GM21619 (cell line): ENCODE results near the gene RBM20.

Experiments
- ATAC-seq: cut with Tn5 transposase; IDR thresholded peaks from one replicate; pipeline ENCODE4 v1.9.1; 2021; ENCODE audit not compliant: unreplicated experiment

Gene RBM20

DNA sequence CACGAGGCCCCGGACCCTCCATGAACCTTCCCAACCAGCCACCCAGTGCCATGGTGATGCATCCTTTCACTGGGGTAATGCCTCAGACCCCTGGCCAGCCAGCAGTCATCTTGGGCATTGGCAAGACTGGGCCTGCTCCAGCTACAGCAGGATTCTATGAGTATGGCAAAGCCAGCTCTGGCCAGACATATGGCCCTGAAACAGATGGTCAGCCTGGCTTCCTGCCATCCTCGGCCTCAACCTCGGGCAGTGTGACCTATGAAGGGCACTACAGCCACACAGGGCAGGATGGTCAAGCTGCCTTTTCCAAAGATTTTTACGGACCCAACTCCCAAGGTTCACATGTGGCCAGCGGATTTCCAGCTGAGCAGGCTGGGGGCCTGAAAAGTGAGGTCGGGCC, 137.0 kb downstream of the RBM20 start:
- no peak for ATAC-seq

GRCh38 chr10:110782616-110783015, 138.5 kb downstream of the RBM20 start:
- no peak for ATAC-seq

GRCh38 chr10:110783509-110784107, 139.5 kb downstream of the RBM20 start:
- no peak for ATAC-seq

- ATAC-seq = no peak
These were observed 140.1 kb downstream of the RBM20 start for GRCh38 chr10:110784198-110784597.

GRCh38 chr10:110786172-110786571, 142.0 kb downstream of the RBM20 start:
- ATAC-seq = no peak

DNA sequence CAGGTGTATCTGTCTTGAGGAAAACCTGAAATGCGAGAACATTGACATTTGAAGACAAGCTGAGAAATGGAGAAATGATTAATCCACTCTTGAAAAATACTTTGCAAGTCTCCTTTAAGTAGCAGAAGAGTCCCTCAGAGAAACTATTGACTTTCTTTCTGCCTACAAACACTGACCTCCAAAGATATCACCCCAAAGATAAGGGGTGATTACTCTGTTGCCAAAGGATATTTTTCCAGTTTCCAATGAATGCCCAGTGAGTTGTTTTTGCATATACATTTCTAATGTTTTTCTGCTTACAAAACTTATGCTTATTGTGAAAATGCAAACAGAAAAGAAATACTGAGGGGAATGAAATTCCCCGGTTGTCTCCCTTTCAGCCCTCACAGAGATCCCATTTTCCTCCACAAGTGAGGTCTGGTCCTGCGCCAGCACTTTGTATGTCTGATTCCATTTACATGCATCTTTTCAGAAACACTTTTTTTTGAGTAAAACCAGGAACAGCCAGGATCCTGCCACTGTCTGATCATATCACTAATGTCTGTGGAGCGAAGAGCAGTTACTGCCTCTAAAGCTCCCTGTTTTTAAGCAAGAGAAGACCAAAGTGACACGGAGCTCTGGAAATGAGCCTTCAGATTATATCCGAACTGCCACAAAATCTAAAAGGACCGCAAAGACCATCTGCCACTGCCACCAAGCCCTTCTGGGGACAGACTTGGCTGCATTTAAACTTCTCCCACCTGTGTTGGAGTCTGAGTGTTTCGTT, 144.7 kb downstream of the RBM20 start:
- ATAC-seq = no peak

DNA sequence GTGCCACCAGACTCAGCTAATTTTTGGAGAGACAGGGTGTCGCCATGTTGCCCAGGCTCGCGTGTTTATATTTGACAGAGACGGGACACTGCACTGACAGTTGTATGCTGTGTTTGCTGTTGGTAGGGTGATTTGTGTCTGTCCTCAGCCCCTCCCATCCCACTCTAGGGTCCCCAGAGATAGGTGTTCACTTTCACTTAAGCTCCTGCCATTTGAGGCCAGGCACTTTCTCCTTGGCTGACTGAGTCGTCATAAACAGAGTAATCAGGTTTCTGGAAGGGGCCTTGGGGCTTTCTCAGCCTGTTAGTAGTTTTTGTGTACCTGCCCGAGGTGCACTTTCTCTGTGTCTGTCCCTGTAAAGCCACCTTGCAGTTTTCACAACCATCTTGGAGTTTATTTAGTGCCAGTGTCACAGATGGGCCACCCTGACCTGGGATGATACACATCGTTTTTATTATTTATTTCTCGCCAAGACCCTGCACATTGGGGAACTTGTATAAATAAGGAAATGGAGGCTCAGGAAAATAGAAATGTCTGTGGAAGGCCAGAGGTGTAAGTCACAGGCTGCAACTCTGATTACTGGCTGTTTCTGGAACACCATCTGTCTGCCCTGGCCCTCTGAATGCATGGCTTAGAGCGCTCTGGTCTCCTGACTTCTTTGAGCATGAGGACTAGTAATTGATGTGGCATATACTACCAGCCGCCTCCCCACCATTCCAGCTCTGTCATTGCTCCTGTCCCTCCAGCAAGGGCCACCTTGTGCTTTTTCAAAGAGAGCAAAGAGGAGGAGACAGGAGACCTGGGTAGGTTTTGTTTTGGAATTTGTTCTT, 145.7 kb downstream of the RBM20 start:
- ATAC-seq = no peak

- ATAC-seq = no peak
These were observed 146.9 kb downstream of the RBM20 start for GRCh38 chr10:110790913-110791506.

DNA sequence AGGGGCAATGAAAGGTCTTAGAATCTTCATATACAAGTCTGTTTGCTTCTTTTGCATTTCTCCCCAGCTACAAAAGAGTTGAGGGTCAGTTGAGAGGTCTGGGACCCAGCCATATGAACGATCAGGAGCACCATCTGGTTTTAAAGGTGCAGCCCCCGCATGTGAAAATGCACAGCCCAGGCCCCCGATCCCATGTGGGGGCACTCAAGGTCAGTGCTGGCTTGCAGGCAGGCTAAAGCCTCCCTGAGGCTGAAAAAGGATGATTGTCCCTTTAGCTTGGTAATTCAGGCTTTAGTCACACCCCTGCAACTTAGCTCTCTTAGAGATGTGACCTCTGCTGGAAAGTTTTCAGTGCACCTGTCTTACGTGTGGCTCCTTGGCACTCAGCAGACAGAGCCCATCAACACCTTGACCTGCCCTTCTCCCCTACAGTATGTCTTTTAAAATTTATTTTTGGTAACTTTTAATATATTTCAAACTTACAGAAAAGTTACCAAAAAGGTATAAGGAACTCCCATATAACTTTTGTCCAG, 147.5 kb downstream of the RBM20 start:
- ATAC-seq = no peak

GRCh38 chr10:110792476-110793125, 148.5 kb downstream of the RBM20 start:
- ATAC-seq = no peak

DNA sequence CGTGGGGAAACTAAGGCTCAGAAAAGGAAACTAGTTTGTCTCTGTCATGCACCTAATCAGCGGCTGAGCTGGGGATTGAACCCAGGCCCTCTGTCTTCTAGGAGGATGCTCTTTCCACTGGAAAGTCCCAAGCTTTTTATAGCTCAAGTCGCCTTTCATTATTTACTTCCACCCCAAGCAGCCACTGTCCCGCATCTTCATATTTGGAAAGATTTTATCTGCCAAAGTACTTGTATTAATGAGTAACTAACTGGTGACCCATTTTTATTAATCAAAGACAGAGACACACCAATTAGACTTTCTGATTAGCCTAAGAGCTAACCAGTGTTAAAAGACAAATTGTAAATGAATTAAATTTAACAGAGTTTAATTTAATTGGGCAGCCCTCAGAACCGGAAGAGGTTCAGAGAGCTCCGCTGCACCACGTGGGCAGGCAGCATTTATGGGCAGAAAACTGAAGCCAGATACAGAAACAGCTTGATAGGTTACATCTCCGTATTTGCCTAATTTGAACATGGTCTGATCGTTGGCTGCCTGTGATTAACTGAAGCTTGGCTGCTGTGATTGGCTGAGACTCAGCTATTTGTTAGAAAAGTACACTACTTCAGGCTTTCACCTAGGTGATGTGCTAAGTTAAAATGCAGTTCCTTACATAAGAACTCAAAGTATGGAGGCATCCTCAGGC, 149.1 kb downstream of the RBM20 start:
- ATAC-seq = no peak

- no peak for ATAC-seq
These were observed 149.8 kb downstream of the RBM20 start for GRCh38 chr10:110793886-110794285.

DNA sequence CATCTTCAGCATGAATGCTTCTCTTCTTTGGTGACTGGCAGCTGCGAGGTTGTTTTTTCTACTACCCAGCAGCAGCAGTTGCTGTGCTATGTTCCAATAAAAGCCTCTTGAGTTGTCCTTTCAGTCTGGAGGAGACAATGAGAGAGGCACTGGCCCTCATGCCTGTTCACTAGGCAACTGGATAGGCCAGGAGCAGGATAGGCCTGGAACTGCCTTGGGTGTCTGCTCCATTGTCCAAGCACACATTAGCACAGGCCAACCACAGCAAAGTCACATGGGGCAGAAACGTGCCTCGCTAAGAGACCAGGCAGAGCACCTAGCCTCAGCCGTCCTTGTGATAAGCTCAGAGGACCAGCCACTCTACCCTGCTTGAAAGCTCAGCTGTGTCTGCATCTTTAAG, 150.7 kb downstream of the RBM20 start:
- no peak for ATAC-seq

- no peak for ATAC-seq
These were observed 153.3 kb downstream of the RBM20 start for GRCh38 chr10:110797416-110797815.

DNA sequence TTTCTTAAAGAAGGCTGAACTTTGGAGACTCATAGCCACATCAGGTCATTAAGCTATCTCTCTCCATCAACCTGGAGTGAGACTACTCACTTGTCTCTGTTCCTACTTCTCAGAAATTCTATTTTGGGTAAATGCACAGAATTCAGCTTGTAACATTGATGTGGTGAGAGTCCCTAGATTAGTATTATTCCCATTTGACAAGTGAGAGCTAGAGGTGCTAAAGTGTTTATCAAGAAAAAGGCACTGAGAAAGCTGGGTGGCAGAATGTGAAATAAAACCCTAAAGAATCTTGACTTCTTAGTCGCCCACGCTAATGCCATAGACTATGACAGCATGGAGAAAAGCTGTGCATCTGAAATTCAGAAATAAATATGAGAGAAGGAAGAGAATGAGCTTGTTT, 154.2 kb downstream of the RBM20 start:
- no peak for ATAC-seq

DNA sequence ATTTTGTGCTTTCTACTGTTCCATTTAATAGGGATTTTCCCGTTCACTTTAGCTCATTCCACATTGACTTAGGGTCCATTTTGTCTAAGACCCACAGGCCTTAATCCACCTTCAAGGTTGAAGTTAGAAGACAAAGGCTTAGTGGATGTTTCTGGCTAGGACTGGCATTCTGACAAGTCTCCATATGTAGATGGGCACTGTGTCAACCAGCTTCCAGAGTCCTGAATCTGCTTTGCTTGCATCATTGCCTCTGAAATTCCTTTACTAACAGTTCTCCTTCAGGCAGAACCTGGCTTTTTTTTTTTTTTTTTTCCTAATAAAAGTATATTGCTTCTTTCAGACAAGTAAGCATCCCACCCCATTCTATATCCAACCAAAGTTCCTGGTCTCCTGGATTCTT, 158.0 kb downstream of the RBM20 start:
- ATAC-seq = no peak

- peak; percentile 59 for ATAC-seq
These were observed 158.6 kb downstream of the RBM20 start for GRCh38 chr10:110802551-110803238.

DNA sequence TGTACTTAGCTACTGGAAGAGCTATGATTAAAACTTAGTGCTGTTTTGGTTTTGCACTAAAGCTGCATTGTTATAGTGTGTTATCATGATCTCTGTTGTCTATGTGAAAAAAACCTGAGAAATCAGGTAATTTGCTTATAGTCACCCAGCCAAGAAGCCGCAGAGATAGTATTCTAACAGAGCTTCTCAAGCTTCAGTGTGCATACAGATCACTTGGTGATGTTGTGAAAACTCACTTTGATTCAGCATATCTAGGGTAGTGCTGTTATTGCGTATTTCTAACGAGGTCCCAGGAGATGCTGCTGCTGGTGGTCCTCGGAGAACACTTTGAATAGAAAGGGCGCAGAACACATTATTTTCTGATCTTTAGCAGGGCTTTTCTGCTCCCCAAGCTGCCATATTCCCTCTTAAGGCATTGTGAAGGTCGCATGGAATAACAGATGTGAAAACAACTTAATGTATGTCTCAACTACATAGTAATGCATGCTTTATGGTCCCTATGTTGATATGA, 159.2 kb downstream of the RBM20 start:
- peak; percentile 75 for ATAC-seq

- ATAC-seq = peak; percentile 41
These were observed 159.7 kb downstream of the RBM20 start for GRCh38 chr10:110803830-110804338.
